ENCODE data around the gene PTPN1. TPM values are rescaled to one million over a fixed set of nuclear protein-coding genes. Genes with fewer than 3 reads are reported as not detected.
A peak's percentile ranks its signal among the peaks of the same experiment; 100 is the strongest.

Gene PTPN1
- total and polyA plus RNA-seq, 10 of the 15 experiments (the other 5 are each of a cell fraction or from before 2014, with no cell fraction given): 15.9 to 74.7 (median 43.9) TPM

- TF ChIP-seq ATF2 (IDR thresholded peaks at IDR 0.05; ENCODE audit: low read length) (0 out of 2 replicates have a peak, but pooled peaks have one; percentile 41), ZNF384 (IDR thresholded peaks at IDR 0.05; ENCODE audit: borderline replicate concordance, low read depth, low read length) (peak; percentile 85), PKNOX1 (IDR thresholded peaks at IDR 0.05) (peak; percentile 59; the same call in 1 of the 2 replicates), SREBF2 (IDR thresholded peaks at IDR 0.05; ENCODE audit: low read length) (no peak), CREM (IDR thresholded peaks at IDR 0.05; ENCODE audit: low read depth) (no peak), ZNF687 (IDR thresholded peaks at IDR 0.05) (peak; percentile 39; the same call in 1 of the 2 replicates), GABPA (IDR thresholded peaks at IDR 0.05; ENCODE audit: low read depth) (0 out of 2 replicates have a peak, but pooled peaks have one; percentile 24), BCL3 (IDR thresholded peaks at IDR 0.05; ENCODE audit: borderline replicate concordance, insufficient read depth, low read depth, low read length, poor library complexity, severe bottlenecking) (no peak), MXI1 (IDR thresholded peaks at IDR 0.05; ENCODE audit: low read depth, low read length) (no peak), CEBPZ (IDR thresholded peaks at IDR 0.05; ENCODE audit: low read depth, low read length) (no peak), FOXK2 (IDR thresholded peaks at IDR 0.05) (no peak), ZBTB4 (CRISPR knock-in tag; IDR thresholded peaks at IDR 0.05) (no peak)
These were observed 3.2 kb downstream of the PTPN1 start (continued) for GRCh38 chr20:50513169-50514034.

All from GM12878 (cell line).